HCT116 (cell line): ENCODE results near the gene GPC5. TPM values are rescaled to one million over a fixed set of nuclear protein-coding genes. Genes with fewer than 3 reads are reported as not detected.

Source experiments
- ATAC-seq: fragments of 200-7000 bp; cut with Tn5 transposase; 2 replicates; pipeline ENCODE4 v1.9.1; 2020; ENCODE audit warnings: mild to moderate bottlenecking, moderate library complexity
- BruUV-seq: library from RNA; stranded (reverse); fragments of 400-500 nt; replicated peaks from 2 replicates; lab custom pipeline; 2021; lab: Mats Ljungman, UMichigan
- CTCF ChIA-PET: fragments of 300-600 bp; sonication (Branson Sonifier 250); formaldehyde crosslinking; loops from one replicate; lab custom pipeline; 2021; ENCODE audit warnings: antibody characterized with exemption; lab: Charles Lee
- POLR2A ChIA-PET: fragments of 300-600, 350-600 bp; sonication (Branson Sonifier 250); formaldehyde crosslinking; loops from one replicate; lab custom pipeline; 2021; ENCODE audit warnings: antibody characterized with exemption; lab: Charles Lee
- RAD21 ChIA-PET, 2 experiments: fragments of 300-600 bp; sonication (Branson Sonifier 250); formaldehyde crosslinking; loops; one replicate each; lab custom pipeline; 2023; ENCODE audit warnings: low total read pairs in 2 of 2; ENCODE audit not compliant: uncharacterized antibody in 2 of 2, unreplicated experiment in 2 of 2, low non-redundant PET in 1 of 2; lab: Charles Lee
- DNase-seq: peaks from one replicate; pipeline ENCODE4 v3.0.0-alpha.2; 2010; ENCODE audit warnings: low read depth, low spot score
- H2AFZ ChIP-seq: fragments of 200-600 bp; shearing (Covaris generic), sonication (generic); 2 replicates; pipeline ENCODE4 v1.6.1; 2017; ENCODE audit warnings: low read depth, mixed run types, mixed read lengths, antibody characterized with exemption, low read length; ENCODE audit not compliant: poor library complexity, severe bottlenecking
- H3K27ac ChIP-seq: 2 replicates; pipeline ENCODE4 v1.5.1; 2012; ENCODE audit warnings: low read depth, low read length
- H3K27me3 ChIP-seq: fragments of 200-600 bp; sonication (generic); 2 replicates; pipeline ENCODE4 v1.6.1; 2016; ENCODE audit warnings: mixed run types, low read length, mixed read lengths; ENCODE audit not compliant: insufficient read depth
- H3K36me3 ChIP-seq, 2 experiments: fragments of 200-500 bp in 1 of 2; fragments of 200-600 bp in 1 of 2; sonication (Bioruptor generic) in 1 of 2; sonication (generic) in 1 of 2; 2 replicates each; pipeline versions ENCODE4 v1.5.1 to v1.6.1; 2014 to 2016; ENCODE audit warnings: low read length in 2 of 2, inconsistent platforms in 1 of 2, mixed read lengths in 1 of 2, mixed run types in 1 of 2; ENCODE audit not compliant: insufficient read depth in 2 of 2, control insufficient read depth in 1 of 2
- H3K4me1 ChIP-seq, 2 experiments: fragments of 200-600 bp in 1 of 2; sonication (generic) in 1 of 2; 2 replicates each; pipeline versions ENCODE4 v1.5.1 to v1.6.1; 2012 to 2017; ENCODE audit warnings: low read length in 2 of 2, inconsistent platforms in 1 of 2, mild to moderate bottlenecking in 1 of 2, mixed read lengths in 1 of 2, mixed run types in 1 of 2, moderate library complexity in 1 of 2; ENCODE audit not compliant: insufficient read depth in 2 of 2, control insufficient read depth in 1 of 2
- H3K4me2 ChIP-seq: fragments of 200-600 bp; sonication (generic); 2 replicates; pipeline ENCODE4 v1.6.1; 2017; ENCODE audit warnings: mixed run types, low read length, mixed read lengths
- H3K4me3 ChIP-seq, 2 experiments: fragments of 200-600 bp in 1 of 2; sonication (generic) in 1 of 2; replicated peaks in 1 of 2; 2 replicates each; pipeline ENCODE4 v1.5.1; 2011 to 2016; ENCODE audit warnings: low read length in 2 of 2, control low read depth in 1 of 2, low read depth in 1 of 2, mild to moderate bottlenecking in 1 of 2, mixed read lengths in 1 of 2, mixed run types in 1 of 2
- H3K79me2 ChIP-seq: fragments of 200-600 bp; sonication (generic); 2 replicates; pipeline ENCODE4 v1.6.1; 2017; ENCODE audit warnings: mild to moderate bottlenecking, mixed run types, low read length, moderate library complexity, mixed read lengths; ENCODE audit not compliant: insufficient read depth
- H3K9ac ChIP-seq: fragments of 200-600 bp; sonication (generic); 2 replicates; pipeline ENCODE4 v1.6.1; 2016; ENCODE audit warnings: low read length, mixed read lengths
- H3K9me2 ChIP-seq: fragments of 200-600 bp; sonication (generic), shearing (Covaris generic); 2 replicates; pipeline ENCODE4 v1.6.1; 2017; ENCODE audit warnings: mixed run types, mild to moderate bottlenecking, moderate library complexity; ENCODE audit not compliant: insufficient read depth
- H3K9me3 ChIP-seq, 2 experiments: fragments of 200-500 bp in 1 of 2; fragments of 200-600 bp in 1 of 2; sonication (Bioruptor generic) in 1 of 2; sonication (generic) in 1 of 2; 2 replicates each; pipeline ENCODE4 v1.6.1; 2014 to 2017; ENCODE audit warnings: low read length in 2 of 2, mixed read lengths in 2 of 2, inconsistent platforms in 1 of 2, low read depth in 1 of 2, mild to moderate bottlenecking in 1 of 2, mixed run types in 1 of 2, moderate library complexity in 1 of 2; ENCODE audit not compliant: control insufficient read depth in 1 of 2, insufficient read depth in 1 of 2
- H4K20me1 ChIP-seq: fragments of 200-600 bp; sonication (generic), shearing (Covaris generic); 2 replicates; pipeline ENCODE4 v1.6.1; 2017; ENCODE audit warnings: mixed run types, mild to moderate bottlenecking, moderate library complexity; ENCODE audit not compliant: insufficient read depth
- EZH2 ChIP-seq: fragments of 200-600 bp; sonication (generic); IDR thresholded peaks from 2 replicates; pipeline ENCODE4 v1.6.1; 2017; ENCODE audit warnings: antibody characterized with exemption, mixed run types
- REST ChIP-seq: IDR thresholded peaks from 2 replicates; pipeline ENCODE4 v1.6.1; 2012; ENCODE audit warnings: low read depth
- ZBTB33 ChIP-seq: IDR thresholded peaks from 2 replicates; pipeline ENCODE4 v1.6.1; 2011; ENCODE audit warnings: mild to moderate bottlenecking, low read length, moderate library complexity; ENCODE audit not compliant: insufficient replicate concordance; ENCODE audit errors: extremely low read depth
- ZNF274 ChIP-seq: fragments of 200-500 bp; sonication (Bioruptor generic); IDR thresholded peaks from 2 replicates; pipeline ENCODE4 v1.6.1; 2014; ENCODE audit warnings: mild to moderate bottlenecking, low read depth, low read length, inconsistent platforms
- intact Hi-C: fragments of 100-400 bp; cut with micrococcal nuclease; formaldehyde crosslinking; loops from 2 replicates; pipeline ENCODE4 v1.10.0; 2022
- total RNA-seq: library from RNA; stranded (reverse); gene quantifications from one replicate; pipeline ENCODE4 v1.2.1, GENCODE V29; 2021; ENCODE audit not compliant: unreplicated experiment

GPC5 gene
- total RNA-seq, 1 experiment from 2014 or later: not detected

DNA sequence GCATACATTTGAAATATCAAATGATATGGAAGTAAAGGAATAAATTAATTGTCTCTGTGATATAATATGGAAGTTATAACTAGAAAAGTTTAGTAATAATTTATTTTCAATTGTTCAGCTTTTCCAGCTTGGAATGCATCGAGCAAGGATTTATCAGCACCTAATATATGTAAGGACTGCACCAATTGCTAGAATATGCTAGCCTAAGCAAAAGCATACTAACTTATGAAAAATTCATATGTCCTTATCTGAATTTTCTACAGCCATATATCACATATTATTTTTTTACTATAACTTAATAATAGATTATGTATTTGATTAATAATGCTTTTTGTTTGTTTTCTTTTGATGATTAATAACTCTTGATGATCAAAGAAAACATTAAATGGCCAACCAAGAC, 979.0 kb downstream of the GPC5 start:
- POLR2A ChIA-PET: no interaction called here
- Histone ChIP-seq H3K4me2 (no peak overlapping the region), H3K27me3 (no peaks in the 10 kb centered on the region), H3K27ac (no peak overlapping the region), H3K9me2 (no peaks in the 10 kb centered on the region), H2AFZ (no peak overlapping the region), H3K4me1 (no peaks in the 10 kb centered on the region), H3K9me3 (peaks cover 12 to 16% of the 10 kb centered on the region in 2 experiments; a peak in 2 of 4 replicates), H3K4me3 (no peak overlapping the region), H3K9ac (no peak overlapping the region), H4K20me1 (no peaks in the 10 kb centered on the region), H3K36me3 (no peaks in the 10 kb centered on the region), H3K79me2 (no peaks in the 10 kb centered on the region)
- DNase-seq (no peak), ATAC-seq (no peak)
- intact Hi-C loops: no loop called here
- TF ChIP-seq ZBTB33: no peak
- no peak for TF ChIP-seq REST
- no peak for TF ChIP-seq ZNF274
- TF ChIP-seq EZH2: no peak
- no TSS peak for BruUV-seq
- RAD21 ChIA-PET: no interaction called here
- CTCF ChIA-PET: no interaction called here
